IMR-90 (cell line): ENCODE data around the gene BLVRB. TPM values are rescaled to one million over a fixed set of nuclear protein-coding genes. Genes with fewer than 3 reads are reported as not detected.

Source experiments
- ATAC-seq: fragments of 200-7000 bp; cut with Tn5 transposase; 2 replicates; pipeline ENCODE4 v1.9.1; 2020; ENCODE audit warnings: low read depth, mild to moderate bottlenecking, moderate library complexity
- BruUV-seq: library from RNA; stranded (reverse); fragments of 400-500 nt; replicated peaks from 2 replicates; lab custom pipeline; 2021; lab: Mats Ljungman, UMichigan
- CTCF ChIA-PET: fragments of 300-600 bp; formaldehyde crosslinking; extraction: SDS; loops from one replicate; lab custom pipeline; 2021; ENCODE audit warnings: antibody characterized with exemption; lab: Yijun Ruan, JAX
- POLR2A ChIA-PET: fragments of 300-600 bp; sonication (Branson Sonifier 250); formaldehyde crosslinking; loops from one replicate; lab custom pipeline; 2022; ENCODE audit warnings: antibody characterized with exemption; ENCODE audit not compliant: unreplicated experiment; lab: Charles Lee
- DNase-seq: peaks from one replicate; pipeline ENCODE4 v3.0.0; 2013
- H2AFZ ChIP-seq: replicated peaks from 2 replicates; pipeline ENCODE3; 2013; ENCODE audit warnings: low read length, mild to moderate bottlenecking; ENCODE audit not compliant: poor library complexity
- H2AK5ac ChIP-seq: 2 replicates; pipeline ENCODE4 v1.6.1; 2013; ENCODE audit warnings: low read depth, low read length, inconsistent platforms
- H2AK9ac ChIP-seq: replicated peaks from 2 replicates; pipeline ENCODE3; 2013; ENCODE audit warnings: mild to moderate bottlenecking, low read depth, low read length, moderate library complexity; ENCODE audit not compliant: poor library complexity
- H2BK120ac ChIP-seq: 2 replicates; pipeline ENCODE4 v1.6.1; 2013; ENCODE audit warnings: low read depth, low read length, inconsistent platforms
- H2BK15ac ChIP-seq: 3 replicates; pipeline ENCODE4 v1.6.1; 2013; ENCODE audit warnings: low read depth, low read length, inconsistent platforms
- H2BK20ac ChIP-seq: 2 replicates; pipeline ENCODE4 v1.6.1; 2013; ENCODE audit warnings: low read depth, mild to moderate bottlenecking, inconsistent platforms, low read length, moderate library complexity
- H2BK5ac ChIP-seq: 2 replicates; pipeline ENCODE4 v1.6.1; 2013; ENCODE audit warnings: mild to moderate bottlenecking, low read depth, low read length, inconsistent platforms; ENCODE audit not compliant: poor library complexity, severe bottlenecking
- H3K14ac ChIP-seq: replicated peaks from 2 replicates; pipeline ENCODE4 v1.6.1; 2013; ENCODE audit warnings: low read depth, low read length, inconsistent platforms
- H3K18ac ChIP-seq: 2 replicates; pipeline ENCODE4 v1.6.1; 2013; ENCODE audit warnings: low read depth, low read length, control low read depth
- H3K23ac ChIP-seq: 2 replicates; pipeline ENCODE4 v1.6.1; 2013; ENCODE audit warnings: low read depth, low read length, inconsistent platforms
- H3K27ac ChIP-seq: 2 replicates; pipeline ENCODE4 v1.5.1; 2013; ENCODE audit warnings: mild to moderate bottlenecking, control low read depth, low read length; ENCODE audit not compliant: insufficient read depth
- H3K27me3 ChIP-seq: 2 replicates; pipeline ENCODE4 v1.6.1; 2013; ENCODE audit warnings: low read length; ENCODE audit not compliant: control insufficient read depth, insufficient read depth
- H3K36me3 ChIP-seq: 2 replicates; pipeline ENCODE4 v1.6.1; 2013; ENCODE audit warnings: low read length, mixed read lengths; ENCODE audit not compliant: control insufficient read depth, insufficient read depth
- H3K4ac ChIP-seq: 2 replicates; pipeline ENCODE4 v1.6.1; 2013; ENCODE audit warnings: low read depth, low read length, inconsistent platforms
- H3K4me1 ChIP-seq: 2 replicates; pipeline ENCODE4 v1.6.1; 2013; ENCODE audit warnings: low read length, mixed read lengths; ENCODE audit not compliant: control insufficient read depth, insufficient read depth
- H3K4me2 ChIP-seq: 2 replicates; pipeline ENCODE4 v1.6.1; 2013; ENCODE audit warnings: low read depth, mild to moderate bottlenecking, control low read depth, low read length, moderate library complexity
- H3K4me3 ChIP-seq: 2 replicates; pipeline ENCODE4 v1.5.1; 2013; ENCODE audit warnings: low read depth, mild to moderate bottlenecking, control low read depth, low read length, moderate library complexity; ENCODE audit not compliant: insufficient read depth
- H3K56ac ChIP-seq: 2 replicates; pipeline ENCODE4 v1.6.1; 2013; ENCODE audit warnings: low read length, inconsistent platforms; ENCODE audit not compliant: insufficient read depth; ENCODE audit errors: extremely low read depth
- H3K79me1 ChIP-seq, 2 experiments: 2 replicates each; pipeline ENCODE4 v1.6.1; 2013; ENCODE audit warnings: low read length in 2 of 2, inconsistent platforms in 1 of 2, low read depth in 1 of 2
- H3K9ac ChIP-seq: 2 replicates; pipeline ENCODE4 v1.6.1; 2013; ENCODE audit warnings: low read depth, low read length, control low read depth
- H3K9me1 ChIP-seq: 2 replicates; pipeline ENCODE4 v1.6.1; 2013; ENCODE audit warnings: low read length, inconsistent platforms; ENCODE audit not compliant: insufficient read depth
- H3K9me3 ChIP-seq: 2 replicates; pipeline ENCODE4 v1.6.1; 2013; ENCODE audit warnings: low read length; ENCODE audit not compliant: control insufficient read depth, insufficient read depth
- H4K20me1 ChIP-seq: 2 replicates; pipeline ENCODE4 v1.6.1; 2013; ENCODE audit warnings: low read length, inconsistent platforms; ENCODE audit not compliant: insufficient read depth
- H4K5ac ChIP-seq: 2 replicates; pipeline ENCODE4 v1.6.1; 2013; ENCODE audit warnings: mild to moderate bottlenecking, low read depth, low read length, control low read depth
- H4K8ac ChIP-seq, 2 experiments: 2 replicates each; pipeline ENCODE4 v1.6.1; 2013; ENCODE audit warnings: low read depth in 2 of 2, low read length in 2 of 2, control low read depth in 1 of 2, inconsistent platforms in 1 of 2
- H4K91ac ChIP-seq: 2 replicates; pipeline ENCODE4 v1.6.1; 2013; ENCODE audit warnings: low read depth, low read length, inconsistent platforms; ENCODE audit not compliant: insufficient read depth
- BHLHE40 ChIP-seq: fragments of 150-350 bp; IDR thresholded peaks from 2 replicates; pipeline ENCODE4 v1.6.1; 2016; ENCODE audit warnings: mild to moderate bottlenecking, low read depth, low read length
- CEBPB ChIP-seq: IDR thresholded peaks from 2 replicates; pipeline ENCODE4 v1.6.1; 2012; ENCODE audit warnings: low read depth, low read length, improper control_type of control experiment
- CHD1 ChIP-seq: IDR thresholded peaks from 2 replicates; pipeline ENCODE4 v1.6.1; 2012; ENCODE audit warnings: low read depth, low read length, improper control_type of control experiment
- FOS ChIP-seq: fragments of 150-350 bp; IDR thresholded peaks from 2 replicates; pipeline ENCODE4 v1.6.1; 2016; ENCODE audit warnings: low read depth, low read length
- MAFK ChIP-seq: IDR thresholded peaks from 2 replicates; pipeline ENCODE4 v1.6.1; 2012; ENCODE audit warnings: low read depth, low read length, improper control_type of control experiment
- MAZ ChIP-seq: IDR thresholded peaks from 2 replicates; pipeline ENCODE4 v1.6.1; 2012; ENCODE audit warnings: low read depth, mild to moderate bottlenecking, low read length, improper control_type of control experiment, moderate library complexity, borderline replicate concordance
- MXI1 ChIP-seq: IDR thresholded peaks from 2 replicates; pipeline ENCODE4 v1.6.1; 2012; ENCODE audit warnings: low read depth, mild to moderate bottlenecking, low read length, moderate library complexity, borderline replicate concordance
- NFE2L2 ChIP-seq: fragments of 150-350 bp; IDR thresholded peaks from 2 replicates; pipeline ENCODE4 v1.6.1; 2016; ENCODE audit warnings: low read depth, mild to moderate bottlenecking, low read length
- POLR2A ChIP-seq: IDR thresholded peaks from 2 replicates; pipeline ENCODE4 v1.6.1; 2012; ENCODE audit warnings: mild to moderate bottlenecking, low read depth, low read length
- RAD21 ChIP-seq: IDR thresholded peaks from 2 replicates; pipeline ENCODE4 v1.6.1; 2012; ENCODE audit warnings: low read length, improper control_type of control experiment
- RCOR1 ChIP-seq: IDR thresholded peaks from 2 replicates; pipeline ENCODE4 v1.6.1; 2012; ENCODE audit warnings: mild to moderate bottlenecking, low read length, improper control_type of control experiment; ENCODE audit not compliant: insufficient replicate concordance
- RFX5 ChIP-seq: IDR thresholded peaks from 2 replicates; pipeline ENCODE4 v1.8.0; 2012; ENCODE audit warnings: low read depth, mild to moderate bottlenecking, low read length, moderate library complexity
- SMC3 ChIP-seq: fragments of 150-350 bp; IDR thresholded peaks from 2 replicates; pipeline ENCODE4 v1.6.1; 2016; ENCODE audit warnings: low read depth, mild to moderate bottlenecking, antibody characterized with exemption, low read length, moderate library complexity
- WGBS, 2 experiments: methylation state at CpG; one replicate each; pipeline versions ENCODE4 v1.1.5 to v1.1.7; 2013; ENCODE audit warnings: missing lambda C conversion rate in 2 of 2; ENCODE audit not compliant: insufficient read length in 1 of 2; ENCODE audit errors: extremely low coverage in 2 of 2; 5-methylcytosine and 5-hydroxymethylcytosine counted together
- dilution Hi-C: fragments of 300-500 bp; cut with HindIII; formaldehyde crosslinking; loops from one replicate; pipeline ENCODE4 v1.14.3; 2018; ENCODE audit warnings: low sequenced_read_pairs; ENCODE audit not compliant: unreplicated experiment
- in situ Hi-C: fragments of 300-500 bp; cut with MboI; formaldehyde crosslinking; loops from 3 replicates; pipeline ENCODE4 v1.14.3; 2019; ENCODE audit warnings: low sequenced_read_pairs, inconsistent platforms, mixed read lengths
- intact Hi-C: fragments of 100-400 bp; cut with micrococcal nuclease; formaldehyde crosslinking; loops from 2 replicates; pipeline ENCODE4 v1.10.0; 2022
- polyA plus RNA-seq, 3 experiments: library from polyadenylated mRNA; depleted of rRNA; stranded (reverse); fragments of >200 nt; gene quantifications; 2 replicates each; pipeline ENCODE4 v1.2.3, GENCODE V29; 2012; ENCODE audit warnings: low replicate concordance in 1 of 3
- total RNA-seq: library from RNA; depleted of rRNA; stranded (reverse); fragments of >200 nt; gene quantifications from 2 replicates; pipeline ENCODE4 v1.2.3, GENCODE V29; 2012
- TF ChIP-seq, protein P1 (sequence below): fragments of 150-350 bp; IDR thresholded peaks from 2 replicates; pipeline ENCODE4 v1.6.1; 2016; ENCODE audit warnings: low read depth, mild to moderate bottlenecking, low read length, moderate library complexity, borderline replicate concordance
- TF ChIP-seq, protein P2 (sequence below): conservative IDR thresholded peaks from 2 replicates; pipeline ENCODE4 v1.5.1; 2012; ENCODE audit warnings: mild to moderate bottlenecking, low read depth, low read length, improper control_type of control experiment
- TF ChIP-seq, protein P3 (sequence below): fragments of 150-350 bp; IDR thresholded peaks from 2 replicates; pipeline ENCODE4 v1.6.1; 2017; ENCODE audit warnings: mild to moderate bottlenecking, antibody characterized with exemption, low read length, low read depth

Gene BLVRB
- total and polyA plus RNA-seq, 2 of the 4 experiments (the other 2 are of a cell fraction) = 65.2 to 102 TPM

DNA sequence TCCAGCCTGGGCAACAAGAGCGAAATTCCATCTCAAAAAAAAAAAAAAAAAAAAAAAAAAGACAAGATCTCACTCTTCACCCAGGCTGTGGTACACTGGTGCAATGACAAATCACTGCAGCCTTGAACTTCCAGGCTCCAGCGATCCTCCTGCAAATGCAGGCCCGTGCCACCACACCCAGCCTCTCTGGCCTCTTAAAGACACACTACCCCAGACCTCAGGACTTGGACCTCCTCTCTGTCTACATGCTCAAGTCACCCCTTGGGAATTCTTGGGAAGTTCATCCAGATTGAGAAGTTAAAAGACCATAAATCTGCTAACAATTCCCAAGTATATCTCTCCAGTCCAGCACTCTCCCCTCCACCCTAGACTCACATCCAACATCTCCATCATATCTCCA is 65.0 kb downstream of the BLVRB start:
- Histone ChIP-seq H2BK15ac (no peak overlapping the region), H3K4me2 (no peak overlapping the region), H2AFZ (no peak overlapping the region), H3K36me3 (no peaks in the 10 kb centered on the region), H2BK20ac (no peak overlapping the region), H3K4ac (no peak overlapping the region), H4K8ac (no peak overlapping the region), H2BK5ac (no peak overlapping the region), H2BK120ac (no peak overlapping the region), H3K14ac (no peak overlapping the region; the same call in 1 of the 2 replicates), H3K9me3 (no peaks in the 10 kb centered on the region), H3K23ac (no peak overlapping the region), H3K56ac (no peak overlapping the region), H3K18ac (no peak overlapping the region), H3K79me1 (peaks cover 0 to 10% of the 10 kb centered on the region in 2 experiments; a peak in 1 of 4 replicates), H3K4me3 (no peak overlapping the region), H4K91ac (no peak overlapping the region), H2AK9ac (no peak overlapping the region), H3K9ac (no peak overlapping the region), H4K20me1 (no peaks in the 10 kb centered on the region), H3K27ac (no peak overlapping the region), H3K27me3 (no peaks in the 10 kb centered on the region), H3K4me1 (no peaks in the 10 kb centered on the region; the same call in 1 of the 2 replicates), H2AK5ac (no peak overlapping the region), H4K5ac (no peak overlapping the region), H3K9me1 (no peaks in the 10 kb centered on the region)
- ATAC-seq (no peak), DNase-seq (no peak)
- dilution Hi-C loops (no loop called here), intact Hi-C loops (no loop called here), in situ Hi-C loops (no loop called here)
- TF ChIP-seq FOS (no peak), MXI1 (no peak), RCOR1 (no peak), MAFK (no peak), MAZ (no peak), CEBPB (no peak), RAD21 (no peak), RFX5 (no peak), NFE2L2 (no peak), BHLHE40 (no peak), CHD1 (no peak), POLR2A (no peak), SMC3 (no peak)
- TF ChIP-seq, protein P1, sequence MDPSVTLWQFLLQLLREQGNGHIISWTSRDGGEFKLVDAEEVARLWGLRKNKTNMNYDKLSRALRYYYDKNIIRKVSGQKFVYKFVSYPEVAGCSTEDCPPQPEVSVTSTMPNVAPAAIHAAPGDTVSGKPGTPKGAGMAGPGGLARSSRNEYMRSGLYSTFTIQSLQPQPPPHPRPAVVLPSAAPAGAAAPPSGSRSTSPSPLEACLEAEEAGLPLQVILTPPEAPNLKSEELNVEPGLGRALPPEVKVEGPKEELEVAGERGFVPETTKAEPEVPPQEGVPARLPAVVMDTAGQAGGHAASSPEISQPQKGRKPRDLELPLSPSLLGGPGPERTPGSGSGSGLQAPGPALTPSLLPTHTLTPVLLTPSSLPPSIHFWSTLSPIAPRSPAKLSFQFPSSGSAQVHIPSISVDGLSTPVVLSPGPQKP = no peak
- TF ChIP-seq, protein P2, sequence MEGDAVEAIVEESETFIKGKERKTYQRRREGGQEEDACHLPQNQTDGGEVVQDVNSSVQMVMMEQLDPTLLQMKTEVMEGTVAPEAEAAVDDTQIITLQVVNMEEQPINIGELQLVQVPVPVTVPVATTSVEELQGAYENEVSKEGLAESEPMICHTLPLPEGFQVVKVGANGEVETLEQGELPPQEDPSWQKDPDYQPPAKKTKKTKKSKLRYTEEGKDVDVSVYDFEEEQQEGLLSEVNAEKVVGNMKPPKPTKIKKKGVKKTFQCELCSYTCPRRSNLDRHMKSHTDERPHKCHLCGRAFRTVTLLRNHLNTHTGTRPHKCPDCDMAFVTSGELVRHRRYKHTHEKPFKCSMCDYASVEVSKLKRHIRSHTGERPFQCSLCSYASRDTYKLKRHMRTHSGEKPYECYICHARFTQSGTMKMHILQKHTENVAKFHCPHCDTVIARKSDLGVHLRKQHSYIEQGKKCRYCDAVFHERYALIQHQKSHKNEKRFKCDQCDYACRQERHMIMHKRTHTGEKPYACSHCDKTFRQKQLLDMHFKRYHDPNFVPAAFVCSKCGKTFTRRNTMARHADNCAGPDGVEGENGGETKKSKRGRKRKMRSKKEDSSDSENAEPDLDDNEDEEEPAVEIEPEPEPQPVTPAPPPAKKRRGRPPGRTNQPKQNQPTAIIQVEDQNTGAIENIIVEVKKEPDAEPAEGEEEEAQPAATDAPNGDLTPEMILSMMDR = no peak
- TF ChIP-seq, protein P3, sequence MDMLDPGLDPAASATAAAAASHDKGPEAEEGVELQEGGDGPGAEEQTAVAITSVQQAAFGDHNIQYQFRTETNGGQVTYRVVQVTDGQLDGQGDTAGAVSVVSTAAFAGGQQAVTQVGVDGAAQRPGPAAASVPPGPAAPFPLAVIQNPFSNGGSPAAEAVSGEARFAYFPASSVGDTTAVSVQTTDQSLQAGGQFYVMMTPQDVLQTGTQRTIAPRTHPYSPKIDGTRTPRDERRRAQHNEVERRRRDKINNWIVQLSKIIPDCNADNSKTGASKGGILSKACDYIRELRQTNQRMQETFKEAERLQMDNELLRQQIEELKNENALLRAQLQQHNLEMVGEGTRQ = no peak
- BruUV-seq = no TSS peak
- WGBS, 2 experiments = 50% methylated on average over 2 of the region's 3 CpGs; no CpG with 5 or more reads in 1 of the 2 experiments
- ChIA-PET POLR2A (no interaction called here), CTCF (no interaction called here)
